Activated B cell treated with CpG ODN at 0.5 μM for 24 hours (primary cell): ENCODE data around the gene IL20. TPM values are rescaled to one million over a fixed set of nuclear protein-coding genes. Genes with fewer than 3 reads are reported as not detected.

Experiments
- ATAC-seq: fragments of 200-7000 bp; cut with Tn5 transposase; one replicate; pipeline ENCODE4 v1.10.0; 2021; ENCODE audit warnings: low read depth, mild to moderate bottlenecking, moderate library complexity
- CTCF ChIA-PET: fragments of 350-600 bp; sonication (Branson Sonifier 250); formaldehyde crosslinking; loops from one replicate; lab custom pipeline; 2021; ENCODE audit warnings: antibody characterized with exemption; lab: Charles Lee
- POLR2A ChIA-PET: fragments of 350-600 bp; sonication (Branson Sonifier 250); formaldehyde crosslinking; loops from one replicate; lab custom pipeline; 2021; ENCODE audit warnings: antibody characterized with exemption; lab: Charles Lee
- DNase-seq: peaks from one replicate; pipeline ENCODE4 v3.0.0; 2022
- H3K27ac Mint-ChIP-seq: one replicate; pipeline ENCODE4 v1.8.0; 2020; ENCODE audit warnings: mixed read lengths
- H3K27me3 Mint-ChIP-seq: one replicate; pipeline ENCODE4 v1.8.0; 2021; ENCODE audit warnings: mixed read lengths
- H3K36me3 Mint-ChIP-seq: one replicate; pipeline ENCODE4 v1.8.0; 2021; ENCODE audit warnings: low read depth, mixed read lengths
- H3K4me1 Mint-ChIP-seq: one replicate; pipeline ENCODE4 v1.8.0; 2021; ENCODE audit warnings: mixed read lengths
- H3K4me3 Mint-ChIP-seq: one replicate; pipeline ENCODE4 v1.8.0; 2020; ENCODE audit warnings: mild to moderate bottlenecking, mixed read lengths
- H3K9me3 Mint-ChIP-seq: one replicate; pipeline ENCODE4 v1.8.0; 2020; ENCODE audit warnings: mixed read lengths
- intact Hi-C: fragments of 100-400 bp; cut with micrococcal nuclease; formaldehyde crosslinking; loops from one replicate; pipeline ENCODE4 v1.15.1; 2024
- total RNA-seq: library from RNA; stranded (reverse); gene quantifications from 2 replicates; pipeline ENCODE4 v1.2.3, GENCODE V29; 2022
- TF ChIP-seq, protein P1 (sequence below): fragments of 200-600 bp; IDR thresholded peaks from one replicate; pipeline ENCODE4 v1.8.0; 2022; ENCODE audit warnings: antibody characterized with exemption, mild to moderate bottlenecking

IL20 gene
- total RNA-seq, 1 donor from 2014 or later: not detected

DNA sequence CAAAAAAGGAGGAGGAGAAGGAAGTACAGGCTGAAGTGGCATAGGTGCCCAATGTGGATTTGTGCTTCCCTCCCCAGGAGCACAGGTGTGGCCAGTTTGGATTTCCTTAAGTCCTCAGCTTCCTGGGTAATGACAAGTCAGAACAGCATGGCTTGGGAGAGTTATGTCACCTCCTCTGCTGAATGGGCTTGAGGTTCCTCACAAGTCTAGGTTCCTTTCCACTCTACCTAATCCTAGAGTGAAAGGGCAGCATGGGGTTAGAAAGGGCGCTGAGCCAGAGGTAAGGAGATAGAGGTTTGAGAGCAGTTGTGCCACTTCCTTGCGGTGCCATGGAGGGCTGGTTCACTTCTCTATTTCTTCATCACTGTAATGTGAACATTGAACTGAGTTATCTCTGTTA, 35.5 kb upstream of the IL20 start:
- no peak for DNase-seq
- Mint-ChIP-seq H3K4me3 (no peak overlapping the region), H3K36me3 (no peaks in the 10 kb centered on the region), H3K4me1 (peaks cover 71% of the 10 kb centered on the region), H3K9me3 (no peaks in the 10 kb centered on the region), H3K27me3 (no peaks in the 10 kb centered on the region), H3K27ac (no peak overlapping the region)
- peak; percentile 73 for ATAC-seq
- intact Hi-C loops: loop anchor here (10.0 kb wide), 1 partner anchor 1165 kb away; no protein-coding TSS in a partner anchor
- ChIA-PET POLR2A (interaction anchor here (0.7 kb wide), 1 partner anchor 192 kb away, joined by 3 read pairs; no protein-coding TSS in a partner anchor), CTCF (interaction anchor here (0.7 kb wide), 2 partner anchors 16 to 20 kb away, joined by 3 to 4 read pairs; no protein-coding TSS in a partner anchor)
- TF ChIP-seq, protein P1, sequence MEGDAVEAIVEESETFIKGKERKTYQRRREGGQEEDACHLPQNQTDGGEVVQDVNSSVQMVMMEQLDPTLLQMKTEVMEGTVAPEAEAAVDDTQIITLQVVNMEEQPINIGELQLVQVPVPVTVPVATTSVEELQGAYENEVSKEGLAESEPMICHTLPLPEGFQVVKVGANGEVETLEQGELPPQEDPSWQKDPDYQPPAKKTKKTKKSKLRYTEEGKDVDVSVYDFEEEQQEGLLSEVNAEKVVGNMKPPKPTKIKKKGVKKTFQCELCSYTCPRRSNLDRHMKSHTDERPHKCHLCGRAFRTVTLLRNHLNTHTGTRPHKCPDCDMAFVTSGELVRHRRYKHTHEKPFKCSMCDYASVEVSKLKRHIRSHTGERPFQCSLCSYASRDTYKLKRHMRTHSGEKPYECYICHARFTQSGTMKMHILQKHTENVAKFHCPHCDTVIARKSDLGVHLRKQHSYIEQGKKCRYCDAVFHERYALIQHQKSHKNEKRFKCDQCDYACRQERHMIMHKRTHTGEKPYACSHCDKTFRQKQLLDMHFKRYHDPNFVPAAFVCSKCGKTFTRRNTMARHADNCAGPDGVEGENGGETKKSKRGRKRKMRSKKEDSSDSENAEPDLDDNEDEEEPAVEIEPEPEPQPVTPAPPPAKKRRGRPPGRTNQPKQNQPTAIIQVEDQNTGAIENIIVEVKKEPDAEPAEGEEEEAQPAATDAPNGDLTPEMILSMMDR: no peak

DNA sequence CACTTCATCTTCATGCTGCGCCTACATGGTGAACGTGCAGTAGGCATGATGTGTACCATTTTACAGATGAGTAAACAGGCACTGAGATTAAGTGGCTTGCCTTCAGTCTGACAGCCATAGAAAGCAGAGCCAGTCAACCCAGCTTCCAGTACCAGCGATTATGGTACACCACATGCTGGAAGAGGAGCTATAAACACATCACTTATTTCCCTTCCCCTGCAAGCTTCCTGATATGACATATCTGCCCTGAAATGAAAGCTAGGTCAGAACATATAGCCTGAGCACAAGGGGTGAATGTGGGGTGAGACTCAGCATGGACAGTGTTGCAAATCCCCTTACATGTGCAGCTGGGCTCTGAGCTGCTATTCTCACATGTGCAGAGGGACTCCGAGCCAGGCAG, 33.8 kb upstream of the IL20 start:
- TF ChIP-seq, protein P1: no peak
- POLR2A ChIA-PET: interaction anchor here (1.0 kb wide), 1 partner anchor 87 kb away, joined by 3 read pairs; no protein-coding TSS in a partner anchor
- Mint-ChIP-seq H3K9me3 (no peaks in the 10 kb centered on the region), H3K4me1 (peaks cover 64% of the 10 kb centered on the region), H3K4me3 (no peak overlapping the region), H3K27ac (no peak overlapping the region), H3K36me3 (no peaks in the 10 kb centered on the region), H3K27me3 (no peaks in the 10 kb centered on the region)
- intact Hi-C loops: loop anchor here (2.0 kb wide), 1 partner anchor 15 kb away; no protein-coding TSS in a partner anchor
- CTCF ChIA-PET: interaction anchor here (0.6 to 1.1 kb wide), 2 partner anchors 23 to 86 kb away, joined by 3 read pairs; no protein-coding TSS in a partner anchor
- ATAC-seq (no peak), DNase-seq (no peak)

DNA sequence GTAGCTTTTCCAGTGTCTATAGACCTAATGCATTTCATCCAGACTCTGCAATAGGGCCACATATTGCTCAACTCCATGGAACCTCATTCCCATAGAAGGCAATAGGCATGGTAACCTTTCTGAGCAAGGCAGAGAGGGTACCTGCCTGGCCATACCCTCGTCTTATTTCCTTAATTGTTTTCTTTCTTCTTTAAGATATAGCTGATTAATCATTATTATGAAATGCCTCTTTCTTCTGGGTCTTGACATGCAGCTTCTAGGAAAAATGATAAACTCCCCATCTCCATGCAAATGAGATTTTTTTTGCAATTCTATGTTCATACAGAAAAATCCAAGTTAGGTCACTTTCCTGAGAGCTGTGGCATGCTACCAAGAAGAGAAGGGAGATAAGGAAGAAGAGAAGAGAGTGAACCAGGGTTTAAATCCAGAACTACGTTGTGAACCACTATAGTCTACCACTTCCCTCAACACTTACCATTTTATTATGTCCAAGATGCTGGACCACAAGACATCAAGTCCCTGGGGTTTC, 33.0 kb upstream of the IL20 start:
- POLR2A ChIA-PET: interaction anchor here (0.9 to 1.3 kb wide), 2 partner anchors 80 to 112 kb away, joined by 3 to 6 read pairs; no protein-coding TSS in a partner anchor
- no peaks in the 10 kb centered on the region for H3K36me3 Mint-ChIP-seq
- CTCF ChIA-PET: interaction anchor here (0.6 to 1.1 kb wide), 3 partner anchors 23 to 86 kb away, joined by 3 read pairs; no protein-coding TSS in a partner anchor
- intact Hi-C loops: loop anchor here (2.0 kb wide), 1 partner anchor 16 kb away; no protein-coding TSS in a partner anchor
- no peaks in the 10 kb centered on the region for H3K9me3 Mint-ChIP-seq
- DNase-seq (no peak), ATAC-seq (no peak)
- TF ChIP-seq, protein P1: no peak
- H3K27me3 Mint-ChIP-seq: no peaks in the 10 kb centered on the region
- peak overlapping the region; percentile 1 for H3K27ac Mint-ChIP-seq
- peaks cover 63% of the 10 kb centered on the region for H3K4me1 Mint-ChIP-seq
- no peak overlapping the region for H3K4me3 Mint-ChIP-seq

DNA sequence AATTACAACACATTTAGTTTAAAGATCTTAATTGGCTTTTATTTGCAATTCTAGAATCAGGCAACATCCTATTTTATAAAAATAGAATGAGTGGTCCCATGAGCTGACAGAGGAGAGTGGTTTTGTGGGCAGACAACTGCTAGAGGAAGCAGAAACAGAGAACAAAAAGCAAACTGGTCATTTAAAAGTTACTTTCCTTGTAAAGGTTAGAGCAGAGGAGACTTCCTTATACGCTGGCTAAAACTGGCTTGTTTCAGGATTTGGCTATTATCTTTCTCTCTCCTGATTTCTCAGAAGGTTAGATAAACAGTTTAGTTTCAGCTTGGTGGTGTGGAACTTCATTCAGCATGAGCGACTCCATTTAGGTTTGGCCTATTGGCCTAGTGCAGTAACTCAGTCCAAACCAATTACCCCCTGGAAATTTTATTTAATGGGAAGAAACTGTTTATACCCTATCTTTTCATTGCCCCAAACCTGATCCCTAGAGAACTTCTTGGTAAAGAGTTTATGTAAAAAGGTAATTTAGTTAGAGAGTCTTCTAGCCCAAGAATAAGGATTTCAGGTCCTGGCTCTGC, 32.2 kb upstream of the IL20 start:
- CTCF ChIA-PET: interaction anchor here (0.9 to 1.3 kb wide), 2 partner anchors 24 to 99 kb away, joined by 3 read pairs; no protein-coding TSS in a partner anchor
- peaks cover 60% of the 10 kb centered on the region for H3K4me1 Mint-ChIP-seq

More for the DNA sequence above, 32.2 kb upstream of the IL20 start:
- DNase-seq: no peak
- Mint-ChIP-seq H3K9me3 (no peaks in the 10 kb centered on the region), H3K4me3 (no peak overlapping the region), H3K36me3 (no peaks in the 10 kb centered on the region), H3K27ac (no peak overlapping the region), H3K27me3 (no peaks in the 10 kb centered on the region)
- POLR2A ChIA-PET: interaction anchor here (1.3 kb wide), 1 partner anchor 79 kb away, joined by 6 read pairs; no protein-coding TSS in a partner anchor
- TF ChIP-seq, protein P1: no peak
- no peak for ATAC-seq
- intact Hi-C loops: loop anchor here (2.0 kb wide), 1 partner anchor 16 kb away; no protein-coding TSS in a partner anchor
